GM12891 (cell line): ENCODE data around the gene MFN1.

ENCODE experiments used
- PAX5 ChIP-seq: IDR thresholded peaks from 2 replicates; pipeline ENCODE4 v1.6.1; 2011; ENCODE audit warnings: low read length, moderate library complexity, mild to moderate bottlenecking; ENCODE audit not compliant: insufficient read depth, severe bottlenecking
- POLR2A ChIP-seq: IDR thresholded peaks from 2 replicates; pipeline ENCODE4 v1.6.1; 2011; ENCODE audit warnings: low read depth, low read length, control low read depth
- POLR2AphosphoS5 ChIP-seq: IDR thresholded peaks from 2 replicates; pipeline ENCODE4 v1.6.1; 2011; ENCODE audit warnings: low read depth, low read length, control low read depth
- POU2F2 ChIP-seq: IDR thresholded peaks from 2 replicates; pipeline ENCODE4 v1.6.1; 2011; ENCODE audit warnings: low read depth, mild to moderate bottlenecking, control low read depth, low read length, moderate library complexity
- SPI1 ChIP-seq: IDR thresholded peaks from 2 replicates; pipeline ENCODE4 v1.6.1; 2011; ENCODE audit warnings: low read depth, low read length, control low read depth
- TAF1 ChIP-seq: IDR thresholded peaks from 2 replicates; pipeline ENCODE4 v1.6.1; 2011; ENCODE audit warnings: low read depth, low read length, control low read depth

DNA sequence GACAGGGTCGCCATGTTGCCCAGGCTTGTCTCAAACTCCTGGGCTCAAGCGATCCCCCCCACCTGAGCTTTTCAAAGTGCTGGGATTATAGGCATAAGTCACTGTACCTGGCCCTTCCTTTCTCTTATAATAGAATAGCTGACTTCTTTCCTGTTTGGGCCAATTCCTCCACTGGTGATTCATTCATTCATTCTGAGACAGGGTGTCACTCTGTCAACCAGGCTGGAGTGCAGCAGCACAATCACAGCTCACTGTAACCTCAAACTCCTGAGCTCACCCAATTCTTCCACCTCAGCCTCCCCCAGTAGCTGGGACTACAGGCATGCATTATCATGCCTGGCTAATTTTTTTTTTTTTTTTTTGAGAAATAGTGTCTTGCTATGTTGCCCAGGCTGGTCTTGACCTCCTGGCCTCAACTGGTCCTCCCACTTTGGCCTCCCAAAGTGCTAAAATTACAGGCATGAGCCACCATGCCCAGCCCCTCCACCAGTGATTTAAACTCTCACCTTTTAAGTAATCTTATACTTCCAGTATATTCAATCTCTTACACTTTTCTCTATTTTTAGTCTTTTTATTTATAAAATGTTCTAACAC lies 82.9 kb downstream of the MFN1 start:
- TF ChIP-seq TAF1 = no peak
- no peak for TF ChIP-seq POLR2A
- no peak for TF ChIP-seq POLR2AphosphoS5
- TF ChIP-seq POU2F2 = no peak
- TF ChIP-seq SPI1 = no peak
- TF ChIP-seq PAX5 = no peak
